ENCODE data around the gene PRMT6.

DNA sequence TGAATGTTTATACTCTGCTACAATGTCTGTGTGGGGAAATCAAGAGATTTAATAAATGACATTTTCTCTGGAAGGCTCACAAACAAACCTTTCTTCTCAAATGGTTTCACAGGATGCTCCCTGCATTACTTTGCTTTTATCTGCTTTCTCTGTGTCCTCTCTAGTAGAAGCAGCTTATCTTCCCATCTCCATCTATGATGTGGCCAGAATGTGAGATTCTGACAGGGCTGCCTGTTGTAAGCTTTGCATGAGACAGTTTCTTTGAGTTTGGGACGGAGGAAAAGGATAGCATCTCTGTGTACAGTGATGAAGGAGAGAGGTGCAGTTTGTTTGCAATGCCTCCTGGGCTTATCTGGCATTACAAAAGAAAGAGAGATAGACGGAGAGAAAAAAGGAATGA, 24.6 kb downstream of the PRMT6 start:
- TF ChIP-seq, protein P1, sequence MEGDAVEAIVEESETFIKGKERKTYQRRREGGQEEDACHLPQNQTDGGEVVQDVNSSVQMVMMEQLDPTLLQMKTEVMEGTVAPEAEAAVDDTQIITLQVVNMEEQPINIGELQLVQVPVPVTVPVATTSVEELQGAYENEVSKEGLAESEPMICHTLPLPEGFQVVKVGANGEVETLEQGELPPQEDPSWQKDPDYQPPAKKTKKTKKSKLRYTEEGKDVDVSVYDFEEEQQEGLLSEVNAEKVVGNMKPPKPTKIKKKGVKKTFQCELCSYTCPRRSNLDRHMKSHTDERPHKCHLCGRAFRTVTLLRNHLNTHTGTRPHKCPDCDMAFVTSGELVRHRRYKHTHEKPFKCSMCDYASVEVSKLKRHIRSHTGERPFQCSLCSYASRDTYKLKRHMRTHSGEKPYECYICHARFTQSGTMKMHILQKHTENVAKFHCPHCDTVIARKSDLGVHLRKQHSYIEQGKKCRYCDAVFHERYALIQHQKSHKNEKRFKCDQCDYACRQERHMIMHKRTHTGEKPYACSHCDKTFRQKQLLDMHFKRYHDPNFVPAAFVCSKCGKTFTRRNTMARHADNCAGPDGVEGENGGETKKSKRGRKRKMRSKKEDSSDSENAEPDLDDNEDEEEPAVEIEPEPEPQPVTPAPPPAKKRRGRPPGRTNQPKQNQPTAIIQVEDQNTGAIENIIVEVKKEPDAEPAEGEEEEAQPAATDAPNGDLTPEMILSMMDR (IDR thresholded peaks at IDR 0.05), result no peak
- no peak for TF ChIP-seq POLR2A (IDR thresholded peaks at IDR 0.05)
